ENCODE data around the gene FZD4.
A peak's percentile ranks its signal among the peaks of the same experiment; 100 is the strongest.
"Not testable (repeated sequence)": the region's sequence is repeated elsewhere in the genome, so short reads cannot be mapped to it uniquely, and the experiment has no call there.

The FZD4 gene

DNA sequence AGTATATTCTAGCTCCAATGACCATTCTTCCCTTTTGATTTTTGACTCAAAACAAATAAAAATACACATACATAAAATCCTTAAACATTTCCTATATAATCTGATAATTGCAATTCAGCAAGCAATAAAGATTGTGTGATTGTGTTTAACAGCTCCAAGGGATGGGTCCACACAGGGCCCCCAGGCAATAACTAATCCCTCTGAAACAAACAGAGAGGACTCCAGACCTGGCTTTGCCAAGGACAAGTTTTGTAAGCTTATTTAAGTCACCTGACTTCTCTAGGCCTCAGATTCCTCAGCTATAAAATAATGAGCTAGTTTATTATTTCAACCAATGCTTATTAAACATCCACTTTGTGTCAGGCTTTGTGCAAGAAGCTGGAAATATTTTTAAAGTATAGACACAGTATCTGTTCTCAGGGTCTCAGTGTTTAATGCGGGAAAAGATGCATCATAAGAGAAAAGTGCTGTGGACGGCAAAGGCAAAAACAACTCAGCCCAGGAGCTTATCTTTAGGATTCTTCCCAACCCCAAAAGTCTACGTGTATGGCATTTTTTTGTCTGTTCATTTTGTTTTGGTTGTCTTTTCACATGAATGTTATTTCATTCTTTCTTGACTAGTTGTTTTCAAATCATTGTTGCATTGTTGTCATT is 20.1 kb downstream of the FZD4 start:
- DNase-seq, result peak; percentile 18

DNA sequence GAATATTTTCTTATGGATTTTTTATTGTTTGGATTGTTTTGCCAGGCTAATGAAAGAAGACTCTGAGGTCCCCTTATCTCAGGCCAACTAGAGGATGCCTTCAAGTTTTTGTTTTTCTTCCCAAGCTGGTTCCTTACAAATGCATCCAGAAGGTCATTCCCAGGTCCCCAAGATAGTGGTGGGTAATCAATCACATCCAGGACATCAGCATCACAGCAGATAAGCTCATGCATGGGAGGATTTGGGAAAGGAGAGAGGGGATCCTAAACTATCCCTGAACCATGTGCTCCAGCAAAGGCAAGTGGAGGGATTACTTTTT is 20.7 kb downstream of the FZD4 start:
- no peak for DNase-seq

DNA sequence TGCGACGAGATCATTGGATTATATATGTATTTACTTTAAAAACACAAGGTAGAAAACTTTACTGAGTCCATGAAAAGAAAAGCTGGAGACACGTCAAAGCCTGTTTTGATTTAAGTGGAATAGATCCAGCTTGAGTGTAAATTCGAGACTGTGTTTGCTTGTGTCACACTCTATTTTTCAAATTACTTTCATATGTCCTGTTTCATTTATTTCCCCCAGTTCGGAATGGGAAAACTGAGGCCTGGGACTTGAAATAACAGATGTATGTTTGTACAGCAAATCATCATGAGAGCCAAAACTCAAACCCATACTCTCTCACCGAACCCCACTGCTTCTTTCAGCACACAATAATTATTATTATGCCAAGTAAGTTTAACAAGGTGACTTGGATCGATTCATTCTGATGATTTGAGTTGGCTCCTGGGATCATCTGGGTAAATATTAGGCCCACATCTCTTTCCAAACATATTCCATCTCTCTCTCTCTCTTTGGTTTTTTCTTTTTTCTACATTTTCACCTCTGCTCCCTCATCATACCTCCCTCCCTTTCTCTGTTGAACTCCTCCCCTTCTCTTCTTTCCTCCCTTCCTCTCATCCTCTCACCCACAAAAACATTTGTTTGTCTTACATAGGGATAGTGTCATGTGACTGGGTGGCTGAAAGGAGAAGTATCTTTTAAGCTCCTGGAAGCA is 21.2 kb downstream of the FZD4 start:
- DNase-seq, result peak; percentile 28

DNA sequence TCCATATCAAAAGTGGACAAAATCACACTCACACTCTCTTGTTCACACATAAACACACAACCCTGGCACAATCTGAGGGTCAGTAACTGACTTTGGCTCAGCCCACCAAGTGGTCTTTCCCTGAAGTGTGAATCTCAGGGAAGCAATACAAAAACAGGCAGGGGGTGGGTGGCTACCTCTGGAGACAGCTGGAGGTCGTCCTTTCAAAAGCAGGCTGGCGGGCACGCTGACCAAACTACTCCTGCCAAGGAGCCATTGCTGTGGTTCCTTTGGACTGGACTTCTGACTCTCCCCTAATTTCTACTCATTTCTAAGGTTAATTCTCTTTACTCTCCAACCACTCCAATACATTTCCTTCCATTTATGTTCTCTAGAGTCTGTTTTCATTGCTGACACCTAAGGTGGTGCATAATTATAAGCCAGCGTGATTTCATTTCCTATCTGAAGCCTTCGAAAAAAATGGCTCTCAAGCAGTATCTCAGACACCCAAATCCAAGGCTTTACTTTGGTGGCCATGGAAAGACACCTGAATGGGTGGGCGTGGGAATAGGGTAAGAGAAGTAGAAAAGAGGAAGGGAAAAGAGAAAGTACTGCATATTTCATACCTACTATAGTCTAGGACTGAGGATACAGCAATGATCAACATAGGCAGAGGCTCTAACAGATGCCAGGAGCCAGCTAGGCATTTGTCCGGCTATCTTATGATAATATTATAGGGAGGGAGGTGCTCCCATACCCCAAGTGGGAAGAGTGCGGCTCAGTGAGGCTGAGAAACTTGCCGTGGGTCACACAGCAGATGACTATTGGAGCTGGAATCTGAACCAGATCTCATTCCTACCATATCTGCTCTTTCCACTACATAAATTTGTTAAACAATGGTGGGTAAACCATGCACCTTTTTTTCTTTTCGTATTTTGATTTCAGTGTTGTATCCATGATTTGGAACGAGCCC is 22.0 kb downstream of the FZD4 start:
- DNase-seq, result peak; percentile 23

DNA sequence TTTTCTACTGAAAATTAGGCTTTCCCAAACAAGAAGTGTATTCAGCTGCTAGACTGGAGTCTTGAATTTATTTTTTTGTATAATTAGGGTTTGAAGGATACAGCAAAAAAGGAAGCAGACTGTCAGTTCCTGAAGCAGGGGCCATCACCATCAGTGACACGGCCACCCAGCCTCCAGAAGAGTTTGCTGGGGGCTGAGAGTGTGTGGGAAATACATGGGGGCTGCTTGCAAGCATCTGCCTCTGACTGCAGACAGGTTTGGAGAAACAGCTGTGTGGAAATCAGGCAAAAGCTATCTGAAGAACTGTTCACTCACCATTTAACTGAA is 23.0 kb downstream of the FZD4 start:
- DNase-seq, result no peak

DNA sequence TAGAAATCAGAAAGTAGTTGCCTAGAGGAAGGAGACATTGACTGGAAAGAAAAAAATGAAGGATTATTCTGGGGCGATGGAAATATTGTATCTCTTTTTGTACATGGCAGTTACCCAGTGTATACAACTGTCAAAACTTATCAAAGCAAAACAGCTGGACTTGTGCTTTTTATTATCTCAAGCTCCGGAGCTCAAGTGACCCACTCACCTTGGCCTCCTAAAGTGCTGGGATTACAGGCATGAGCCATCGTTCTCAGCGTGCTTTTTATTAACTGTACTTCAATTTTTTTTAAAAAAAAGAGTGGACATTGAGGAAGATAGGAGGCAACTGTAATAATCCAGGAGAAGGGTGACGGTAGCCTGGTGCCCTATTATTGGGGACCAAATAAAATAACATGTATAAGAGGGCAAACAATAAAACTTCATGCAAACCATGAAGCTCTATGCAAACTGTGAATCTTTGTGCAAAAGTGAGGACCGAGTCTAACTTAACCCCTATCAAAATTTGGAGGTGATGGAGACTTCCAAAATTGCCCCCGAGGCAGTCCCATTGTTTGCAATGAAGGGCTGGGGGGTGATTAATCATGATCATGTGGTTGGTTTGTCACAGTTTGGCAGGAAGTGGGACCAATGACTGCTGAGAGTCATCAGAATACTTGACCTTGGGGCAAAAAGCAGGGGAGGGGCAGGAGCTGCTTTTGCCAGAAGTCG is 23.5 kb downstream of the FZD4 start:
- DNase-seq, result peak; percentile 89

DNA sequence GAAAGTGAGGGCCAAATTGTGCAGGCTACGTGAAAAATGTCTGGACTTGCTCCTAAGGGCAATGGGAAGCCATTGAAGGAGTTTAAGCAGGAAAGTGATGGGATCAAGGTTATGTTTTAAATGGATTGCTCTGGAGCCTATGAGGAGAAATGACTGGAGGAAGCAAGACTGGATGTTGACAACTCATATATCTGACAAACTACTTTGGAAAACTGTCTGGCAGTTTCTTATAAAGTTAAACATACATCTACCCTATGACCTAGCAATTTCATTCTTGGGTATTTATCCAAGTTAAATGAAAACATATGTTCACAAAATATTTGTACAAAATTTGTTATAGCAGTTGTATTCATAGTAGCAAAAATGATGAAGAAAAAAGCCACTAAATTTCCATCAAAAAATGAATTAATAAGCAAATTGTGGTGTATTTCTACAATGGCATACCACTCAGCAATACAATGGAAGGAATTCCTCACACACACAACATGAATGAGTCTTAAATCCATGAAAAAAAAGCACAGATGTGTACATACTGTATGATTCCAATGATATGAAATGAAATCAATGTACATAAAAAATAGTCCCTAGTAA is 24.1 kb downstream of the FZD4 start:
- no peak for DNase-seq

DNA sequence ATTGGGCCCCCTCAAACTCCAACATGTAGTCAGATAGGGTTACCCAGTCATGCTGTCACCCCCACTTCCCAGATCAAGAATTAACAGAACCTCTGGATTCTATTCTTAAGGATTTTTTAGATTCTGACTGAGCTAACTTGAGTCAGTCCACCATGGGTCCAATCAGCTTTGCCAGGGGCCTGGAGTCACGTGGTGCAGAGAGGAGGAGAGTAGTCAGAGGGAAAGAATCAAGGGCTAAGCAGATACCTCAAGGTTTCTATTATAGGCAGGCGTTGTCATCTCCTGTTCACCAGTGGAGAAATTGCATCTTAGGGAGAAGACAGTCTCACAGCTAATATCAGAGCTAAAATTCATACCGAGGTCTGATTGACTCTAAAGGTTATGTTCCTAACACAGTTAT is 28.2 kb downstream of the FZD4 start:
- DNase-seq, result no peak

DNA sequence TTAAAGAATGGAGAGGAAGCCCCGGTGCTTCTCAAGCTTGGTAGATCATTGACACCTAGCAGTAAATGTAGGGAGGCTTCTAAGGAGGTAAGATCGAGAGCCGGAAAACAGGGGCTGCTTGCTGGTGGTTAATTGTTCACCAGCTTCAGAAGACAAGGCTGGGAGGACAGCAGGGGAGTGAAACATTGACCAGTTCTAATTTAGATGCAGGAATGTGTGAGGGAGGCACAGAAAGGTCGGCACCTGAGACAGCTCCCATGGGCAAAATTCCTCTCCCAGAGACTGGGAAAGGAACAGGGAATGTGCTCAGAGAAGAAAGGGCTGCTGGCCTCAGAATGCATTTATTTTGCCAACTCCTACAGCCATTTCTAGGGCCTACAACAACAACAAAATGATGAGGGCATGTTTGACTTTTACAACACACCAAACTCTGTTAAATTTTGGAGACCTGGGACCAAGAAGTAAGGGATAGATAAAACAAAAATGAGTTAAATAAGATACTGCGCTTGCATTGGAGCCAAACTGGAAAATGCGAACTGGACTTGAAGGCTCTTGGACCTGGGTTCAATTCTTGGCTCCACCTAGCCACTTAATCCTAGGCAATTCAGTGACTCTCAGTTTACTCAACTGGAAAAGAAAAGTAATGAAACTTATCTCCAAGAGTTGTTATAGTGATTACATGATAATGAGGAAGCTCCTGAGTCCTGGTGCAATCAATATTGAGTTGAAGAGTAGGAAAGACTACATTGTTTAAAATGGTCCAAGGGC is 31.0 kb downstream of the FZD4 start:
- DNase-seq, result peak; percentile 57

DNA sequence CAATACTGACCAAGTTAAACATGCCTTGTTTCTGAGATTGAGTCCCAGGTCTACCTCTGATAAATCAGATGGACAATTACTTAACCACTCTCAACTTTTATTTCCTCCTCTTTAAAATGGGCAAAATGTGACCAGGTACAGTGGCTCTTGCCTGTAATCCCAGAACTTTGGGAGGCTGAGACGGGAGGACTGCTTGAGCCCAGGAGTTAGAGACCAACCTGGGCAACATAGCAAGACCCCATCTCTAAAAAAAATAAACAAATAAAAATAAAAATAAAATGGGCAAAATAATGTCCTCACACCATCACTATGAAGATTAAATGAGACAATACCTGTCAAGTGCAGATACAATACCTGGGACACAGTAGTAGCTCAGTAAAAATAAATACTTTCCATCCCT is 33.0 kb downstream of the FZD4 start:
- DNase-seq, result no peak

DNA sequence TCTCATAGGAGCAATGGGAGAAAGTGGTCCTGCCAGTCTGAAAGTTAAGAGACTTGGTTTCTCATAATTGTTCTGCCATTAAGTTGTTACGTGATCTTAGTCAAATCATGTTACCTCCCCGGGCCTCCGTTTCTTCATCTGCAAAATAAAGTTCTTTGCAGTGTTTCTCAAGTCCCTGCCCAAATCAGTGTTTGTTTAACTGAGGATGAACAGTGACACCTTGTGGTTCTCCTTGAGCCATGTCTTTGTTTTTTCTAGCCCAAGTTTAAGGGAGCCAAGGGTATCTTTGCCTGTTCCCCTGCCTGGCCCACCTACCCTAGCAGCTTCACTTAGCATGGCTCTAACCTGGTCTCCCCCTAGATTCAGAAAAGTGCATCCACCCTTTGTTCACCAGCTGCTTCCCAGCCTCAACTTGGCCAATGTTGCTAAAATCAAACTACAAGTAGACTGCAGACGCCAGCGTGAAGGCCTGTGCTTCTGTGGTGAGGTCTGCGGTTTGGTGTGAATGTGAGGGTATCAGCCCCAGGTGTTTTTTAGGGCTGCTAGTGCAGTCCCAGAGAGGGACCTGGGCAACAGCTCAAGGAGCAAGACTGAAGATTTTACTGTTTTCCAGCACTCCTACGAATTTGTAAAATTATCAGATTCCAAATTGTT is 35.5 kb downstream of the FZD4 start:
- DNase-seq, result peak; percentile 76

DNA sequence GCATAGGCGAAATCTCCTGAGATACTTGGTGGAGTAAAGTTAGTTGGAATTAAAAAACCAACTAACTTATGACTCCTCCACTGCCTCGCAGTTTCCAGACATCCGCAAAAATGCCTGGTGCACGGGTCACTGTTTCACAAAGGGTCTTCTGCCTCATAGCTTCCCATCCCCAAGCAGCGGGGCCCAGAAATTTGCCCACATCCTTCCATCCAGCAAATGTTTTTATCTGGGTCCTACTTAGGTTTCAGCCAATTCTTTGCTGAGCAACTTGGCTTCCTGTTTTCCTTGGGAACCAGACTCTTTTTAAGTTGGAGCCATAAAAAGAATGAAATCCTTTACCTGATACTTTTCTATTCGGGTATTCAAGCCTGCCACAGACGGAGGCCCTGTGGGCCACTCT is 36.2 kb downstream of the FZD4 start:
- DNase-seq, result no peak

DNA sequence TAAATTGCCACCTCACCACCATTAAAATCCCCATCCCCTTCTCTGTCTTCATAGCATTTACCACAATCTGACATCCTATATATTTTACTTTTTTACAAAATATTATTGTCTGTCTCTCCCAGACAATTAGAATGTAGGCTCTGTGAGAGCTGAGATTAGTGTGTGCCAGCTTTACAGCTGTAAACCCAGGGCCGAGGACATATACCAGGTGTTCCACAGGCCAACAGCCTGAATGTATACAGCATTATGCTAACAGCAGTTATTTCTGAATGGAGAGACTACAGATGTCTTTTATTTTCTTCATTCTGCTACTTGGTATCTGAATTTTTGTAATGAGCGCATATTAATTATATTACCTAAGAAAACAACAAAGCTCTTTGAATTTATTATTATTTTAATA is 36.7 kb downstream of the FZD4 start:
- DNase-seq, result no peak

DNA sequence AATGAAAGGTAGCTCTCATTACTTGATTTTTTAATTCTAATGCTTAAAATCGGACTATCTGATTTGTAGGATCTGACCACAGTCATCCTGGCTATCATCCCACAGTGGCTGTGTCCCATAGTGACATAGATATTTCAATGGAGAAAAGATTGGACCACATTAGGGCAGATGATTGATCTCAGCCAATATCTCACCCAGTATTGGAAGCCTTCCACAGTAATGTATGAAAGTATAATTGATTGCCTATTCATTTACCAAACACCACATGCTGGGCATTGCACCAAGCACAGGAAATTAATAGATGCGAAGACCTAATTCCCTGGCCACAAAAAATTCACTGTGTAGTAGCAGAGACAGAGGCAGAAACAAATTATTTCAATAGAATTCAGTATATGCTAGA is 37.6 kb downstream of the FZD4 start:
- DNase-seq, result no peak

DNA sequence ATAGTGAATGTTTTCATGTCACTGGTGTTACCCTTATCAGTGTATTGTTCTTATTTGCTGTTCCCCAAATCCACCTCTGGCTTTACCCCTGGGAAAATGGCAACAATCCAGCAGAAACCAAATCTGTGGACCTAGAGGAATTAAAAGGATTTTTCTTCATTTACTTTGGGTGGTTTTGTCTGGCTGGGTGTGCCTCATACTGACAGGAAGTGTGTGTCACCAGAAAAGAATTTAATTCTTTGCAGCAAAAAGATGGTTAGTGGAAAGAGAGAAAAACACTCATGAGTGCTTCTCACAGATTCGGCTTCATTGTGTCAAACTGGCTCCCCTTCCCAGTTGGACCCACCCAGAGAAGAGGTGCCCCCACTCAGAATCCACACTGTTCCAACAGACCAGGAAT is 38.9 kb downstream of the FZD4 start:
- DNase-seq, result peak; percentile 37

DNA sequence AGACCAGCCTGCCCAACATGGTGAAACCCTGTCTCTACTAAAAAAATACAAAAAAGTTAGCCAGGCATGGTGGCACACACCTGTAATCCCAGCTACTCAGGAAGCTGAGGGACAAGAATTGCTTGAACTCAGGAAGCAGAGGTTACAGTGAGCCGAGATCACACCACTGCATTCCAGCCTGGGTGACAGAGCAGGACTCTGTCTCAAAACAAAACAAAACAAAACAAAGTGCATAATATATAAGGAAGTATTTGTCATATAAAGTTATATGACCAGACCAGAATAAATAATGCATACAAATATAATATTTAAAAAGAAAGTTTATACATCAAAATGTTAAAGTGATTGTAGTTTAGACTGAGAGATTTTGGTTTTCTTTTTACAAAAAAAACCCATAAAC is 39.3 kb downstream of the FZD4 start:
- DNase-seq, result not testable (repeated sequence)

DNA sequence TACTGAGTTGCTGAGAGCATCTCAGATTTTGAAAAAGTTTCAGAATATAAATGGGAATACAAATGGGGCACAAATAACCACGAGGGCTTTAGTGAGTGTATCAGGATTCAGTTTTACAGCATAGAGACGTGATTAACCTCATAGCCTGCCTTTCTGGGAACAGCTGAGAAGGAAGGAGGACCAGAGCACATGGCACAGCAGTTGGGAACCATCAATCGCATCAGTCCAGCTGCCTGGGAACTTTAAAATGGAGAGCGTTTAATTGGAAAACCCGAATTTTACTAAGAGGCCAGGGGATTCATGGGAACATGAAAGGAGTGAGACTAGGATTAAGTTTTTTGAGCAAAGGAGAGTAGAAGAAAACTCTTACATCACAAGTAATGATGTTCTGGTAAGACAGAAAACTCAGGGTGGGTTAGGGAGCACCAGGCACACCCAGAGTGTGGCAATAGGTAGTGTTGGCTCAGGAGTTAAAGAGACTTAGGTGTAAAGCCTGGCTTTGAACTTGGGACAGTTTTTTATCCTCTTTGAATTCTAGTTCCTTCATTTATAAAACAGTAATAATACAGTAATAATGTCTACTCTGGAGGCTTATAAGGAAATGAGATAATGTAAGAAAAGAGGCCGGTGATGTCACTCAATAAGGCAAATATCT is 40.2 kb downstream of the FZD4 start:
- DNase-seq, result no peak

DNA sequence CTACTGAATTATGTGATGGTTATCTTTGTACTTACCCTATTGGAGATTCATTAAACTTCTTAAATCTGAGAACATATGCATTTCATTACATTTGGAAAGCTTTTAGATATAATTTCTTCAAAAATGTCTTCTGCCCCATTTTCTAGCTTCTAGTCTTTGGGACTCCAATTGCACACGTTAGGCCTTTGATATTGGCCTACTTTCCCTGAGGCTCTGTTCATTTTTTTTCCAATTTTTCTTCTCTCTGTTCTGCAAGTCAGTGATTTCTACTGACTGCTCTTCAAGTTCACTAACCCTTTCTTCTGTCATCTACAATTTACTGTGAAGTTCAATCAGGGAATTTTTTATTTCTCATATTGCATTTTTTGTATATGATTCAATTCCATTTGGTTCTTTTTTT is 43.0 kb downstream of the FZD4 start:
- no peak for DNase-seq

DNA sequence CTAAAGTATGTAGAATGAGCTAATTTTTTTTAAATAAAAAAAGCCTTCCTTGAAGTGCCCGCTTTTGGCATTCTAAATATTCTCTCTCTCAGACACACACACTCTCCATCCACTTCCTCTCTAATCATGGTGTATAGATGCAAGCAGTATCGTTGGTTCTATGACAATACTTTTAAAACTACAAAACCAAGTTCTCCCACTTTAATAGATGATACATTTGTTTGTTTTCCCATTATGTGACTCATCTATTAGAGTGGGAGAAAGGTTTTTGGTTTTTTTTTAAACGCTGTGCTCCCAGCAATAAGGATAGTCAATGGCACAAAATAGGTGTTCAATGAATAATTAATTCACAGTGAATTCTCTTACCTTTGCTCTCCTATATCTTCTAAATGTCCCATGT is 44.6 kb downstream of the FZD4 start:
- no peak for DNase-seq

DNA sequence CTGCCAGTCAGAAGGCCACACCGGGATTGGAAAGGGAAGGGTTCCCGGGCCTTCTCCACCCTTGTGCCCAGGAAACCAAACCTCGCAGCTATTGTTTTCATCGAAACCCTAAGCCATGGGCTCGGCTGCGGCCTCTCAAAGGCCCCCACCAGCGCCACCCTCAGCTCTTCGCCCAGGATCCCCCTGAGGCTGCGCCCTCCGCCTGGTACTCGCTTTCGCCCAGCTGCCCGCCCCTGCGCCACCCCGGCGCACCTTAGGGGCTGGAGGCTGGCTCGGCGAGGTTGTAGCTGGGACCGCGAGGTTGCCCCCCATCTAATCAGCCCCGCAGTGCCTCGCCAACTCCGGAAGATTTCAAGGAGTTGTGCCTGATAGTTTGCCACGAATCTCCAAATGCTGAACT is 49.0 kb downstream of the FZD4 start:
- no peak for DNase-seq

DNA sequence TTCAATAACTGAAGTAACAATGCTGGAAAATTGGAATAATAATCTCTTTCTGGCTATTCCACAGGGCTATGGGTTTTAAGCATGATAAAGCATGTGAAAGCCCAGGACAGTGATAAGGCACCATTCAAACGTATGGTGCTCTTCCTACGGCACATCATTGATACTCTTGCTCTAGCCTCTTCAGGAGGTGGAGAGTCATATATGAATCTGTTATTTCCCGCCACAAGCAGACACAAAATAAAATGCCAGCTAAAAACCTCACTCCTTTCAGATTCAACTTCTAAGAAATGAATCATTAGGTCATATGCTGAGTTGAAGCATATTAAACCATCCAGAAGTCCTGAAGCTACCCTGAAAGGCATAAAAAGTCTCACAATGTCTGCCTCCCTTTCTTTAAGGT is 49.9 kb downstream of the FZD4 start:
- no peak for DNase-seq
